Measurements from ENCODE around the gene ARMC7. TPM values are rescaled to one million over a fixed set of nuclear protein-coding genes. Genes with fewer than 3 reads are reported as not detected.

The ARMC7 gene
- total and polyA plus RNA-seq, 2 of the 13 experiments (the other 11 are each of a cell fraction or from before 2014, with no cell fraction given) = 3.9 to 4.2 TPM

GRCh38 chr17:75113798-75114551, 4.2 kb downstream of the ARMC7 start (continued):
- TF ChIP-seq RERE (CRISPR knock-in tag; IDR thresholded peaks at IDR 0.05; ENCODE audit: low read depth) (no peak), HNRNPL (IDR thresholded peaks at IDR 0.05; ENCODE audit: low read depth, low read length) (0 out of 2 replicates have a peak, but pooled peaks have one; percentile 43), RAD21 (CRISPR knock-in tag; IDR thresholded peaks at IDR 0.05) (peak; percentile 92), ZNF382 (CRISPR knock-in tag; IDR thresholded peaks at IDR 0.05; ENCODE audit: borderline replicate concordance) (no peak), NCOA5 (CRISPR knock-in tag; IDR thresholded peaks at IDR 0.05) (no peak), ONECUT2 (CRISPR knock-in tag; IDR thresholded peaks at IDR 0.05) (no peak), NR1H2 (CRISPR knock-in tag; IDR thresholded peaks at IDR 0.05; ENCODE audit: borderline replicate concordance, low read depth) (no peak), REXO4 (CRISPR knock-in tag; IDR thresholded peaks at IDR 0.05; ENCODE audit: borderline replicate concordance) (no peak), CAMTA2 (CRISPR knock-in tag; IDR thresholded peaks at IDR 0.05; ENCODE audit: borderline replicate concordance) (0 out of 2 replicates have a peak, but pooled peaks have one; percentile 77), HOXA3 (CRISPR knock-in tag; IDR thresholded peaks at IDR 0.05) (peak; percentile 46), ERF (CRISPR knock-in tag; IDR thresholded peaks at IDR 0.05) (peak; percentile 77; the same call in 1 of the 2 replicates), ZFP36L2 (CRISPR knock-in tag; IDR thresholded peaks at IDR 0.05) (no peak)
- TF ChIP-seq, protein P1, sequence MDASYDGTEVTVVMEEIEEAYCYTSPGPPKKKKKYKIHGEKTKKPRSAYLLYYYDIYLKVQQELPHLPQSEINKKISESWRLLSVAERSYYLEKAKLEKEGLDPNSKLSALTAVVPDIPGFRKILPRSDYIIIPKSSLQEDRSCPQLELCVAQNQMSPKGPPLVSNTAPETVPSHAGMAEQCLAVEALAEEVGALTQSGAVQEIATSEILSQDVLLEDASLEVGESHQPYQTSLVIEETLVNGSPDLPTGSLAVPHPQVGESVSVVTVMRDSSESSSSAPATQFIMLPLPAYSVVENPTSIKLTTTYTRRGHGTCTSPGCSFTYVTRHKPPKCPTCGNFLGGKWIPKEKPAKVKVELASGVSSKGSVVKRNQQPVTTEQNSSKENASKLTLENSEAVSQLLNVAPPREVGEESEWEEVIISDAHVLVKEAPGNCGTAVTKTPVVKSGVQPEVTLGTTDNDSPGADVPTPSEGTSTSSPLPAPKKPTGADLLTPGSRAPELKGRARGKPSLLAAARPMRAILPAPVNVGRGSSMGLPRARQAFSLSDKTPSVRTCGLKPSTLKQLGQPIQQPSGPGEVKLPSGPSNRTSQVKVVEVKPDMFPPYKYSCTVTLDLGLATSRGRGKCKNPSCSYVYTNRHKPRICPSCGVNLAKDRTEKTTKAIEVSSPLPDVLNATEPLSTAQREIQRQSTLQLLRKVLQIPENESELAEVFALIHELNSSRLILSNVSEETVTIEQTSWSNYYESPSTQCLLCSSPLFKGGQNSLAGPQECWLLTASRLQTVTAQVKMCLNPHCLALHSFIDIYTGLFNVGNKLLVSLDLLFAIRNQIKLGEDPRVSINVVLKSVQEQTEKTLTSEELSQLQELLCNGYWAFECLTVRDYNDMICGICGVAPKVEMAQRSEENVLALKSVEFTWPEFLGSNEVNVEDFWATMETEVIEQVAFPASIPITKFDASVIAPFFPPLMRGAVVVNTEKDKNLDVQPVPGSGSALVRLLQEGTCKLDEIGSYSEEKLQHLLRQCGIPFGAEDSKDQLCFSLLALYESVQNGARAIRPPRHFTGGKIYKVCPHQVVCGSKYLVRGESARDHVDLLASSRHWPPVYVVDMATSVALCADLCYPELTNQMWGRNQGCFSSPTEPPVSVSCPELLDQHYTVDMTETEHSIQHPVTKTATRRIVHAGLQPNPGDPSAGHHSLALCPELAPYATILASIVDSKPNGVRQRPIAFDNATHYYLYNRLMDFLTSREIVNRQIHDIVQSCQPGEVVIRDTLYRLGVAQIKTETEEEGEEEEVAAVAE (CRISPR knock-in tag; IDR thresholded peaks at IDR 0.05; ENCODE audit: borderline replicate concordance) = no peak
- TF ChIP-seq, protein P2, sequence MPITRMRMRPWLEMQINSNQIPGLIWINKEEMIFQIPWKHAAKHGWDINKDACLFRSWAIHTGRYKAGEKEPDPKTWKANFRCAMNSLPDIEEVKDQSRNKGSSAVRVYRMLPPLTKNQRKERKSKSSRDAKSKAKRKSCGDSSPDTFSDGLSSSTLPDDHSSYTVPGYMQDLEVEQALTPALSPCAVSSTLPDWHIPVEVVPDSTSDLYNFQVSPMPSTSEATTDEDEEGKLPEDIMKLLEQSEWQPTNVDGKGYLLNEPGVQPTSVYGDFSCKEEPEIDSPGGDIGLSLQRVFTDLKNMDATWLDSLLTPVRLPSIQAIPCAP (CRISPR knock-in tag; IDR thresholded peaks at IDR 0.05; ENCODE audit: low read depth) = no peak
